ENCODE measurements around the gene KDM4B. TPM values are rescaled to one million over a fixed set of nuclear protein-coding genes. Genes with fewer than 3 reads are reported as not detected.

KDM4B gene
- total and polyA plus RNA-seq, 10 of the 15 experiments (the other 5 are each of a cell fraction or from before 2014, with no cell fraction given), result 0.47 to 49.6 (median 16.2) TPM

- no peak for TF ChIP-seq SRF (IDR thresholded peaks at IDR 0.05; ENCODE audit: low read depth in 2 of 2, low read length in 2 of 2)
- no peak for TF ChIP-seq HSF1 (IDR thresholded peaks at IDR 0.05; ENCODE audit: low read depth, low read length)
Observed at GRCh38 chr19:4987692-4988370, 18.9 kb downstream of the KDM4B start (continued).

- no peak for ATAC-seq
- Histone ChIP-seq H3K79me2 (ENCODE audit: control insufficient read depth, insufficient read depth, low read length) (peaks cover 26% of the 10 kb centered on the region), H3K9ac (ENCODE audit: control insufficient read depth, insufficient read depth, low read length) (no peak overlapping the region), H3K27ac (ENCODE audit: control insufficient read depth, insufficient read depth) (no peak overlapping the region), H2AFZ (ENCODE audit: control insufficient read depth, low read depth, low read length) (no peak overlapping the region), H3K27me3 (replicated peaks in 1 of 2; ENCODE audit: control insufficient read depth in 2 of 2, insufficient read depth in 2 of 2, low read length in 1 of 2) (no peaks in the 10 kb centered on the region), H4K20me1 (ENCODE audit: control insufficient read depth, insufficient read depth) (0 out of 2 replicates have a peak, but pooled peaks cover 6% of the 10 kb centered on the region), H3K4me3 (no peak overlapping the region), H3K9me3 (replicated peaks; ENCODE audit: control insufficient read depth, insufficient read depth, low read length) (no peaks in the 10 kb centered on the region; the same call in 2 of the 3 replicates), H3K4me2 (ENCODE audit: control insufficient read depth, insufficient read depth) (no peak overlapping the region), H3K36me3 (ENCODE audit: control insufficient read depth in 2 of 2, insufficient read depth in 2 of 2, low read length in 1 of 2) (peaks cover 0 to 8% of the 10 kb centered on the region in 2 experiments; a peak in 1 of 4 replicates), H3K4me1 (ENCODE audit: control insufficient read depth, insufficient read depth, low read length) (no peaks in the 10 kb centered on the region)
- intact Hi-C loops (cut with micrococcal nuclease; ENCODE audit: unreplicated experiment), result no loop called here
- TF ChIP-seq CUX1 (IDR thresholded peaks at IDR 0.05; ENCODE audit: insufficient replicate concordance, low read depth, low read length) (no peak), STAT1 (conservative IDR thresholded peaks at IDR 0.05) (no peak)
- DNase-seq (ENCODE audit: low read depth, low spot score), result no peak
- 66% methylated on average over 13 of the region's 13 CpGs for WGBS (ENCODE audit: insufficient coverage, insufficient replicate concordance, low lambda C conversion rate, missing lambda C conversion rate)
- FAIRE-seq, result no peak
- ChIA-PET SMC1A (ENCODE audit: uncharacterized antibody, unreplicated experiment) (no interaction called here), CTCF (interaction anchor here (1.2 kb wide), 1 partner anchor 41 kb away, joined by 3 read pairs; no protein-coding TSS in a partner anchor), RAD21 (ENCODE audit: unreplicated experiment) (no interaction called here), POLR2A (no interaction called here)
- no TSS peak for BruUV-seq (replicated peaks)
- in situ Hi-C loops (cut with MboI), result no loop called here
Observed at GRCh38 chr19:4988770-4989251, 19.9 kb downstream of the KDM4B start.

Data from GM12878 (cell line).